Testis (tissue), 3 donors: ENCODE data around the gene PEX14. TPM values are rescaled to one million over a fixed set of nuclear protein-coding genes. Genes with fewer than 3 reads are reported as not detected.

Experiments
- DNase-seq: peaks from one replicate; pipeline ENCODE4 v3.0.0-alpha.2; 2019
- H3K27ac ChIP-seq, 2 donors: fragments of 200-600 bp; sonication (generic); one replicate each; pipeline ENCODE4 v1.5.1; 2019
- H3K27me3 ChIP-seq: fragments of 200-600 bp; sonication (generic); one replicate; pipeline ENCODE4 v1.5.1; 2019
- H3K36me3 ChIP-seq: fragments of 200-600 bp; sonication (generic); one replicate; pipeline ENCODE4 v1.5.1; 2017; ENCODE audit warnings: low read depth; ENCODE audit errors: missing control alignments
- H3K4me1 ChIP-seq: fragments of 200-600 bp; sonication (generic); one replicate; pipeline ENCODE4 v1.5.1; 2019
- H3K4me3 ChIP-seq, 2 donors: fragments of 200-600 bp; sonication (generic); one replicate each; pipeline ENCODE4 v1.5.1; 2017 to 2019
- H3K9me3 ChIP-seq: fragments of 200-600 bp; sonication (generic); one replicate; pipeline ENCODE4 v1.5.1; 2017
- CTCF ChIP-seq, 3 experiments: fragments of 450-650 bp in 2 of 3; fragments of 200-600 bp in 1 of 3; sonication (generic) in 1 of 3; IDR thresholded peaks; one replicate each; pipeline ENCODE4 v1.5.1; 2016 to 2019; ENCODE audit warnings: antibody characterized with exemption in 3 of 3, mild to moderate bottlenecking in 2 of 3, moderate library complexity in 1 of 3
- POLR2A ChIP-seq: fragments of 450-650 bp; IDR thresholded peaks from one replicate; pipeline ENCODE4 v1.6.1; 2017; ENCODE audit warnings: antibody characterized with exemption, mild to moderate bottlenecking, moderate library complexity
- WGBS, 2 donors: methylation state at CpG; one replicate each; pipeline ENCODE4 v1.1.5; 2018; 5-methylcytosine and 5-hydroxymethylcytosine counted together
- intact Hi-C: fragments of 100-400 bp; cut with DNase I; formaldehyde crosslinking; loops from one replicate; pipeline ENCODE4 v1.15.1; 2023; ENCODE audit warnings: low total_unique reads
- polyA plus RNA-seq: library from polyadenylated mRNA; stranded (reverse); fragments of 350-450 nt; fragmentation: Illumina TruSeq; extraction: RNeasy Lipid Tissue Mini Kit (QIAGEN cat#74804); gene quantifications from one replicate; pipeline ENCODE4 v1.2.3, GENCODE V29; 2014; ENCODE audit warnings: low read depth, low replicate concordance; ENCODE audit not compliant: insufficient read depth
- total RNA-seq, 2 donors: library from RNA; depleted of rRNA; stranded (reverse); fragments of >200 nt; gene quantifications; one replicate each; pipeline ENCODE4 v1.2.3, GENCODE V29; 2016

The PEX14 gene
- total and polyA plus RNA-seq, 3 donors from 2014 or later = 28.6 to 39.8 (median 30.3) TPM

GRCh38 chr1:10519016-10519417 is 44.3 kb downstream of the PEX14 start:
- Histone ChIP-seq H3K9me3 (no peaks in the 10 kb centered on the region), H3K4me1 (peaks cover 6% of the 10 kb centered on the region), H3K4me3 (no peak overlapping the region), H3K36me3 (no peaks in the 10 kb centered on the region), H3K27me3 (no peaks in the 10 kb centered on the region), H3K27ac (no peak overlapping the region)
- DNase-seq = no peak
- WGBS, 2 donors = 47 to 51% methylated on average over 7 of the region's 7 CpGs
- intact Hi-C loops = no loop called here
- TF ChIP-seq CTCF (IDR thresholded peaks at IDR 0.05) (no peak), POLR2A (no peak)

DNA sequence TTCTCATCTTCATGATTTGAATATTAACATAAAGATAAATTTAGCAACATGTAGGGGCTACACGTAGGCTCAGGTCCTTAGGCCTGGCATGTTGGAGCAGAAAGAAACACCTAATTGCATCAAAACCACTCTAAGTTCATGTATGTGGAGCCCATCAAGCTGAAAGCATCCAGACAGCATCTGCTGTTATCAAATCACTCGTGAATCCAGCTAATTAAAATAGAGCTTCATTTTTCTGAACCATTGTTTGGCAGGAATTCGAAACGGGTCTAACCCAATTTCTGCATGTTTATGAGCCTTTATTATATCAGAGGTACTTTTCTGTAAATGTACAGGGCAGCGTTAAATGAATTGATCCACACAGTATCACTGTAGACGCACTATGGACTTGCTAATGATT is 45.7 kb downstream of the PEX14 start:
- Histone ChIP-seq H3K36me3 (no peaks in the 10 kb centered on the region), H3K27ac (no peak overlapping the region), H3K4me1 (peaks cover 6% of the 10 kb centered on the region), H3K4me3 (no peak overlapping the region), H3K27me3 (no peaks in the 10 kb centered on the region), H3K9me3 (no peaks in the 10 kb centered on the region)
- DNase-seq = no peak
- intact Hi-C loops = no loop called here
- no peak for TF ChIP-seq CTCF (IDR thresholded peaks at IDR 0.05)
- TF ChIP-seq POLR2A = no peak
- WGBS, 2 donors = 93 to 95% methylated on average over 6 of the region's 6 CpGs

DNA sequence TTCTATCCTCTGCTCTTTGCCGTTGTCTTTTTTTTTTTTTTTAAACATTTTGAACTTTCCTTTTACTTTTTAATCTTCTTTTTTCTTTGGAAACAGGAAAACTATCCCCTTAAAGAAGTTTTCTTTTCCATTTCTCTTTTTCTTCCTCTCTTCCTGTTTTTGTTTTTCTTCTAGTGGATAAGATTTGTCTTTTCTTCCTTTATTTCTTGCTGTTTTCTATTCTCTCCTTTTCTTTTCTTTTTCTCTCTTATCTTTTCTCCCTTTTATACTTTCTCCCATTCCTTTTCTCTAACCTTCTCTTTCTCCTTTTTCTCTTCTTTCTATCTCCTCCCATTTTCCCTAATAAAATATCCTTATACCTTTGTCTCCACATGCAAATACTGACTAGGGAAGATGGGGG is 46.2 kb downstream of the PEX14 start:
- intact Hi-C loops = no loop called here
- peaks cover 6% of the 10 kb centered on the region for H3K4me1 ChIP-seq
- H3K4me3 ChIP-seq = no peak overlapping the region
- H3K27me3 ChIP-seq = no peaks in the 10 kb centered on the region
- no peaks in the 10 kb centered on the region for H3K9me3 ChIP-seq
- no peak for DNase-seq
- WGBS, 2 donors = 86 to 87% methylated on average over 1 of the region's 1 CpG
- no peak overlapping the region for H3K27ac ChIP-seq
- TF ChIP-seq CTCF (IDR thresholded peaks at IDR 0.05) = no peak
- no peak for TF ChIP-seq POLR2A
- no peaks in the 10 kb centered on the region for H3K36me3 ChIP-seq

GRCh38 chr1:10521537-10522157 is 46.9 kb downstream of the PEX14 start:
- 86 to 94% methylated on average over 8 of the region's 8 CpGs for WGBS, 2 donors
- H3K4me3 ChIP-seq = no peak overlapping the region
- intact Hi-C loops = no loop called here
- H3K27ac ChIP-seq = no peak overlapping the region
- no peaks in the 10 kb centered on the region for H3K36me3 ChIP-seq
- TF ChIP-seq POLR2A (no peak), CTCF (IDR thresholded peaks at IDR 0.05) (no peak)
- no peak for DNase-seq
- no peaks in the 10 kb centered on the region for H3K9me3 ChIP-seq
- H3K27me3 ChIP-seq = no peaks in the 10 kb centered on the region
- H3K4me1 ChIP-seq = peaks cover 6% of the 10 kb centered on the region

DNA sequence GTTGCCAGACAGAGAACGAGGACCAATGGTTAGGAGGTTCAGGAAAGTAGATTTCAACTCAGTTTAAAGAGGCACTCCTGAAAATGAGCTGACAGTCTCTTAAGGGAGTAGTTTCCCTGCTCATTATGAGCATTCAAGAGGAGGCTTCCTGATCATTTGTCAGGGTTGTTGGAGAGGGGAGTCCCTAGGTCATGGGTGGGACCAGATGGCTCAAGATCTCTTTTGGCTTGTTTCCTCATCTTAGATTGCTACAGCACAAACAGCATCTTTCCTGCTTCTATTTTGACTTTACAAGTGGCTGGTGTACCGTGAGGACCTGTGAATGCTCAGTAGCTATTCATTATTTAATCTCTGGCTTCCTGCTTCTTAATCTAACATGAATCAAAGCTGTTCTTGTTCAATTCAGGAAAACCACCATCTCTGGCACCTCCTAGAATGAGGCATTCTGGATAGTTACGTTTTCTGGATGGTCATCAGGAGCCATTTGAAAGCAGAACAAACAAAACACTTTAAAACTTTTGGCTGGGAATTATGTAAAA is 47.6 kb downstream of the PEX14 start:
- TF ChIP-seq CTCF (IDR thresholded peaks at IDR 0.05) = no peak
- no peak for TF ChIP-seq POLR2A
- intact Hi-C loops = no loop called here
- Histone ChIP-seq H3K4me1 (peaks cover 6% of the 10 kb centered on the region), H3K9me3 (no peaks in the 10 kb centered on the region), H3K4me3 (no peak overlapping the region), H3K27me3 (no peaks in the 10 kb centered on the region), H3K36me3 (no peaks in the 10 kb centered on the region), H3K27ac (no peak overlapping the region)
- DNase-seq = no peak
- WGBS, 2 donors = 68 to 70% methylated on average over 3 of the region's 3 CpGs
